ENCODE measurements around the gene ZNF396. TPM values are rescaled to one million over a fixed set of nuclear protein-coding genes. Genes with fewer than 3 reads are reported as not detected.

ZNF396 gene
- total and polyA plus RNA-seq, 9 of the 15 experiments (the other 6 are each of a cell fraction or from before 2014, with no cell fraction given), result 0.73 to 2.3 (median 1.9) TPM

GRCh38 chr18:35343936-35344735 is 33.0 kb downstream of the ZNF396 start, which contains the start of gene ZNF24 (continued):
- TF ChIP-seq, protein P1, sequence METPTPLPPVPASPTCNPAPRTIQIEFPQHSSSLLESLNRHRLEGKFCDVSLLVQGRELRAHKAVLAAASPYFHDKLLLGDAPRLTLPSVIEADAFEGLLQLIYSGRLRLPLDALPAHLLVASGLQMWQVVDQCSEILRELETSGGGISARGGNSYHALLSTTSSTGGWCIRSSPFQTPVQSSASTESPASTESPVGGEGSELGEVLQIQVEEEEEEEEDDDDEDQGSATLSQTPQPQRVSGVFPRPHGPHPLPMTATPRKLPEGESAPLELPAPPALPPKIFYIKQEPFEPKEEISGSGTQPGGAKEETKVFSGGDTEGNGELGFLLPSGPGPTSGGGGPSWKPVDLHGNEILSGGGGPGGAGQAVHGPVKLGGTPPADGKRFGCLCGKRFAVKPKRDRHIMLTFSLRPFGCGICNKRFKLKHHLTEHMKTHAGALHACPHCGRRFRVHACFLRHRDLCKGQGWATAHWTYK (CRISPR knock-in tag; IDR thresholded peaks at IDR 0.05), result peak; percentile 92
- TF ChIP-seq, protein P2, sequence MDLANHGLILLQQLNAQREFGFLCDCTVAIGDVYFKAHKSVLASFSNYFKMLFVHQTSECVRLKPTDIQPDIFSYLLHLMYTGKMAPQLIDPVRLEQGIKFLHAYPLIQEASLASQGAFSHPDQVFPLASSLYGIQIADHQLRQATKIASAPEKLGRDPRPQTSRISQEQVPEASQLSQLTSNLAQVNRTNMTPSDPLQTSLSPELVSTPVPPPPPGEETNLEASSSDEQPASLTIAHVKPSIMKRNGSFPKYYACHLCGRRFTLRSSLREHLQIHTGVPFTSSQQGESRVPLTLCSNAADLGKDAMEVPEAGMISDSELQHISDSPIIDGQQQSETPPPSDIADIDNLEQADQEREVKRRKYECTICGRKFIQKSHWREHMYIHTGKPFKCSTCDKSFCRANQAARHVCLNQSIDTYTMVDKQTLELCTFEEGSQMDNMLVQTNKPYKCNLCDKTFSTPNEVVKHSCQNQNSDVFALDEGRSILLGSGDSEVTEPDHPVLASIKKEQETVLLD (IDR thresholded peaks at IDR 0.05), result no peak; the same call in 1 of the 2 replicates
- TF ChIP-seq KLF6 (CRISPR knock-in tag; IDR thresholded peaks at IDR 0.05; ENCODE audit: borderline replicate concordance) (no peak), ZNF212 (CRISPR knock-in tag; IDR thresholded peaks at IDR 0.05) (no peak), TARDBP (IDR thresholded peaks at IDR 0.05) (no peak), ZBTB1 (CRISPR knock-in tag; IDR thresholded peaks at IDR 0.05; ENCODE audit: borderline replicate concordance, low read depth) (peak; percentile 42; the same call in 1 of the 2 replicates), ATF7 (IDR thresholded peaks at IDR 0.05) (peak; percentile 94), ZNF384 (IDR thresholded peaks at IDR 0.05; ENCODE audit: low read depth, low read length) (no peak), ARHGAP35 (IDR thresholded peaks at IDR 0.05; ENCODE audit: partially characterized antibody) (no peak), ZC3H11A (IDR thresholded peaks at IDR 0.05; ENCODE audit: low read depth, low read length) (no peak), ZNF589 (CRISPR knock-in tag; IDR thresholded peaks at IDR 0.05; ENCODE audit: low read depth) (peak; percentile 71; the same call in 1 of the 2 replicates), GATAD2B (IDR thresholded peaks at IDR 0.05; ENCODE audit: borderline replicate concordance) (no peak; the same call in 1 of the 2 replicates), TEAD4 (IDR thresholded peaks at IDR 0.05; ENCODE audit: low read length) (no peak), TEAD4 (CRISPR knock-in tag; IDR thresholded peaks at IDR 0.05; ENCODE audit: borderline replicate concordance) (no peak), PCBP2 (IDR thresholded peaks at IDR 0.05; ENCODE audit: low read depth, low read length, poor library complexity, severe bottlenecking) (no peak)
- TF ChIP-seq, protein P3, sequence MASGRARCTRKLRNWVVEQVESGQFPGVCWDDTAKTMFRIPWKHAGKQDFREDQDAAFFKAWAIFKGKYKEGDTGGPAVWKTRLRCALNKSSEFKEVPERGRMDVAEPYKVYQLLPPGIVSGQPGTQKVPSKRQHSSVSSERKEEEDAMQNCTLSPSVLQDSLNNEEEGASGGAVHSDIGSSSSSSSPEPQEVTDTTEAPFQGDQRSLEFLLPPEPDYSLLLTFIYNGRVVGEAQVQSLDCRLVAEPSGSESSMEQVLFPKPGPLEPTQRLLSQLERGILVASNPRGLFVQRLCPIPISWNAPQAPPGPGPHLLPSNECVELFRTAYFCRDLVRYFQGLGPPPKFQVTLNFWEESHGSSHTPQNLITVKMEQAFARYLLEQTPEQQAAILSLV (tag; IDR thresholded peaks at IDR 0.05), result no peak
- TF ChIP-seq, protein P4, sequence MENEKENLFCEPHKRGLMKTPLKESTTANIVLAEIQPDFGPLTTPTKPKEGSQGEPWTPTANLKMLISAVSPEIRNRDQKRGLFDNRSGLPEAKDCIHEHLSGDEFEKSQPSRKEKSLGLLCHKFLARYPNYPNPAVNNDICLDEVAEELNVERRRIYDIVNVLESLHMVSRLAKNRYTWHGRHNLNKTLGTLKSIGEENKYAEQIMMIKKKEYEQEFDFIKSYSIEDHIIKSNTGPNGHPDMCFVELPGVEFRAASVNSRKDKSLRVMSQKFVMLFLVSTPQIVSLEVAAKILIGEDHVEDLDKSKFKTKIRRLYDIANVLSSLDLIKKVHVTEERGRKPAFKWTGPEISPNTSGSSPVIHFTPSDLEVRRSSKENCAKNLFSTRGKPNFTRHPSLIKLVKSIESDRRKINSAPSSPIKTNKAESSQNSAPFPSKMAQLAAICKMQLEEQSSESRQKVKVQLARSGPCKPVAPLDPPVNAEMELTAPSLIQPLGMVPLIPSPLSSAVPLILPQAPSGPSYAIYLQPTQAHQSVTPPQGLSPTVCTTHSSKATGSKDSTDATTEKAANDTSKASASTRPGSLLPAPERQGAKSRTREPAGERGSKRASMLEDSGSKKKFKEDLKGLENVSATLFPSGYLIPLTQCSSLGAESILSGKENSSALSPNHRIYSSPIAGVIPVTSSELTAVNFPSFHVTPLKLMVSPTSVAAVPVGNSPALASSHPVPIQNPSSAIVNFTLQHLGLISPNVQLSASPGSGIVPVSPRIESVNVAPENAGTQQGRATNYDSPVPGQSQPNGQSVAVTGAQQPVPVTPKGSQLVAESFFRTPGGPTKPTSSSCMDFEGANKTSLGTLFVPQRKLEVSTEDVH (IDR thresholded peaks at IDR 0.05; ENCODE audit: low read depth, partially characterized antibody), result no peak

Measured in K562 (cell line).